HG03442 (cell line): ENCODE results near the gene KMT2D.

Source experiments
- ATAC-seq: cut with Tn5 transposase; IDR thresholded peaks from one replicate; pipeline ENCODE4 v1.9.1; 2021; ENCODE audit warnings: mild to moderate bottlenecking, moderate library complexity; ENCODE audit not compliant: unreplicated experiment

Gene KMT2D

GRCh38 chr12:49036029-49036428 is 24.6 kb downstream of the KMT2D start:
- ATAC-seq: no peak

GRCh38 chr12:49034286-49034622 is 26.3 kb downstream of the KMT2D start:
- no peak for ATAC-seq

- no peak for ATAC-seq
Measured at GRCh38 chr12:49033611-49034285, 26.8 kb downstream of the KMT2D start.

DNA sequence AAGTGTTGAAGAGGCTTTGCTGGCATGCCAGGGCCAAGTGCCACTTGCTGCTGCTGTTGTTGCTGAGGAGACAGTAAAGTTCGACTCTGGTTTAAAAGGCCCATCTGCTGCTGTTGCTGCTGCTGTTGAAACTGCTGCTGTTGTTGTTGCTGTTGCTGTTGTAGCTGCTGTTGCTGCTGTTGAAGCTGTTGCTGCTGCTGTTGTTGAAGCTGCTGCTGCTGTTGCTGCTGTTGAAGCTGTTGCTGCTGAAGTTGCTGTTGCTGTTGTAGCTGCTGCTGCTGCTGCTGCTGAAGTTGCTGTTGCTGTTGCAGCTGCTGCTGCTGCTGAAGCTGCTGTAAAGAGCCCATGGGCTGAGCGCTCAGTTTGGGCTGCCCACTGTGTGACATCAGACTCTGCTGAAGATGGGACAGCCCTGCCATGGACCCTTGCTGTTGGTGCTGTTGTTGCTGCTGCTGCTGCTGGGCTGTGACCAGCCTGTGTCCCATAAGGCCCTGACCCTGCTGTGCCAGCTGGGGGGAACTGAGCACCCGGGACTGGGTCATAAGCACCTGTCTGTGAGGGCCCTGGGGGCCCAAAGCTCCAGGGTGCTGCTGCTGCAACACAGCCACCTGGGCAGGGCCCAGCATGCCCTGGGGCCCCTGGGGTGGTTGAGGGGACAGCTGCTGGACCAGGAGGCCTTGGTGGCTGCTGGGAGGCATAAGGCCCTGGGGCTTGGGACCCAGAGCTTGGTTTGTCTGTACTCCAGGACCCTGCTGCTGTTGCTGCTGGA is 27.7 kb downstream of the KMT2D start:
- no peak for ATAC-seq

DNA sequence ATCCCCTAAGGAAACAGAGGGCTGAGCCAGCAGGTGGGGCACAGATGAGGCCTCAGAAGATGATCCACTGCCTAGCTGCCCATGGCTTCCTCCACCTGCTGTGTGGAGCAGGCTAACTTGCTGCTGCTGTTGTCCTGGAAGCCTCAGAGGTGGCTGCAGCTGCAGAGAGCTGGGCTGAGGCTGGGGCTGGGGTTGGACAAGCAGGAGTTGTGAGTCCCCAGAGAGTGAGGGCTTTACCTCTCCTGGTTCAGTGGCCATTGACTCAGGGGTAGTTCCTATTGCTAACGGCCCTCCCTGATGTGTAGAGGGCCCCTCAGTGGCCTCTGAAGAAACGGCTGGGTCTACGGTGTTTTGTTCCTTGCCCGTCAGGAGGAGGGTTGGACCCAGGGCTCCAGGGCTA is 28.3 kb downstream of the KMT2D start:
- ATAC-seq: no peak

DNA sequence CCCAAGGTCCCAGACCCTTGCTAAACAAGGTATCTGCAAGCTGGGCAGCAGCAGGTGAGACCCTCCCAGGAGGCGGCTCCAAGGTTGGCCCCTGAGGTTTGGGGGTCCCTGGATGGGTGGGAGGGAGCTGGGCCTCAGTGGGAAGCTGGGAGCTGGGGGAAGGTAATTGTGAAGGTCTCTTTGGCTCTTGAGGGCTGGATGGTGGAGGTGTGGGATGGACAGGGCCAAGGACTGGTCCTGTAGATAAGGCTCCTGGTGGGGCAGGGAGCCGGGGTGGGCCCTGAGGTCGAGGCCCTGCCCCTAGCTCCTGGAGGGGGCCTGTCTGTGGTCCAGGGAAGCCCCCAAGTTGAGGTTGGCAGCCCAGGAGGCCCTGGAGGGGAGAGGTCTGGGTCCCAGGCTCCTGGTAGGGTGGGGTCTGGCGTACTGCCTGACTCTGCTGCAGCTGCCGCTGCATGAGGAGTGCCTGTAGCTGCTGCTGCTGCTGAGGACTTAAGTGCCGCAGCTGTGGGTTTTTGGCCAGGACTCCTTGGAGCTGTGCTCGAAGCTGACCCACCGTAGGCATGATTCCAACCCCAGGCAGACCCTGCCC is 28.9 kb downstream of the KMT2D start:
- ATAC-seq: no peak

DNA sequence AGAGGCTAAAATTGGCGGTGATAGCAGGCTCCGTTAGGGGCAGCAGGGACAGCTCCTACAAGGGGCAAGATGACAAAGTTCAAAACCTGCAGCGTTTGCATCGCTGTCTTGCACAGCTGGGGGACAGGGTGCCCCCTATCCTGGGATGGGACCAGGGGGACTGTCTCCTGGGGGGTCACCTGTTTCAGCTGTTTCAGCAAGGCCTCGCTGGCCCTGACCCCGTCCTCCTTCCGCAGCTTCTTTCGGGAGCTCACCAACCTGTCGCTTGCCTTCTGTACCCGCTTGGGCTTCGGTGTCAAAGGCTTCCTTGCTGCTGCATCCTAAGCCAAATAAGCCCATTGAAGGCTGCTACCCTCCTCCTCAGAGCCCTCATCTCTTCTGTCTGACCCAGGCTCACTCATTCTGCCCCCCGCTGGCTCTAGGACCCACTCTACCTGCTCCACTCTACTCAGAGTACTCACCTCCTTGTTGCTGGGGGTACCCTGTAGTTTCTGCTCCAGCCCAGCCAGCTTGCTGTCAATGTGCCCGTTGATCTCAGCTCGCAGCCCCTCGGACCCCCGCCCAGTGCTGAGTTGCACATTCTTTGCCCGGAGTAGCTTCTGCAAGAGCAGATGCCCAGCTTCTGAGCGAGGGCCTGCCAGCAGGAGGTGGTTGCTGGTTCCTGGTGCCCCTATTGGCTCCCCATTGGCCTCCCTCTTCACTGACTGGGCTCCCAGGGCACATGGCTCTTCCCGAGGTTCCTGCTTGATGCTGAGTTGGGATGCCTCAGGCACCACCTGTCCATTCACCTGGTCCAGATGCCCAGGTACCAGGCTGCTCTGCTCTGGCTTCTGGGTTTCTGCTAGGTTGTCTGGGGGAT is 29.7 kb downstream of the KMT2D start:
- ATAC-seq: no peak

- ATAC-seq: no peak
Measured at GRCh38 chr12:49030119-49030518, 30.5 kb downstream of the KMT2D start.

DNA sequence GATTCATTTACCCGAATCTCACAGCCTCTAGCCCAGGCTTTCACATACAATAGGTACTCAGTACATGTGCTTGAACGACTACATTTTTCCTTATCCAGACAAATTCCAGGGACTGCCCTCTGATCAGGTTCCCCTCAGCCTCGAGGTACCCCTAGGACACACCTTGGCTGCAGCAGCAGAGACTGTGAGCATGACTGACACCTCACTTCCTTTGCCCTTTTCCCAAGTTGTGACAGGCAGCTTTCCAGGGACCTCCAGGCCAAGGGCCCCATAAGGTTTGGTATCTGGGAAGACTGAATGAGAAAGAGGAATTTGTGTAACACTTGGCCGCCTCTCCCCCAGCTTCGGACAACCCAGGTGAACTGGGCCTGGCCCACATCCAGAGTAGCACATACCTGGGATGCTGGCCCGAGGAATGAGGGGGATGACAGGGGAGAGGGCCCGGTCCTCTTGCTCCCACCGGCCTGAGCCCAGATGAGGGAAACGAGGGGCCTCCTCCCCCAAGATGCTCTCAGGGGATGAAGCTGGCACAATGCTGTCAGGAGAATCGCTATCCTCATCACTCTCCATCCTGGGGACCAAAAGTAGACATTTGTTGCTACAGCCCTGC is 31.8 kb downstream of the KMT2D start:
- ATAC-seq: no peak

GRCh38 chr12:49027846-49028555 is 32.6 kb downstream of the KMT2D start:
- ATAC-seq: no peak

DNA sequence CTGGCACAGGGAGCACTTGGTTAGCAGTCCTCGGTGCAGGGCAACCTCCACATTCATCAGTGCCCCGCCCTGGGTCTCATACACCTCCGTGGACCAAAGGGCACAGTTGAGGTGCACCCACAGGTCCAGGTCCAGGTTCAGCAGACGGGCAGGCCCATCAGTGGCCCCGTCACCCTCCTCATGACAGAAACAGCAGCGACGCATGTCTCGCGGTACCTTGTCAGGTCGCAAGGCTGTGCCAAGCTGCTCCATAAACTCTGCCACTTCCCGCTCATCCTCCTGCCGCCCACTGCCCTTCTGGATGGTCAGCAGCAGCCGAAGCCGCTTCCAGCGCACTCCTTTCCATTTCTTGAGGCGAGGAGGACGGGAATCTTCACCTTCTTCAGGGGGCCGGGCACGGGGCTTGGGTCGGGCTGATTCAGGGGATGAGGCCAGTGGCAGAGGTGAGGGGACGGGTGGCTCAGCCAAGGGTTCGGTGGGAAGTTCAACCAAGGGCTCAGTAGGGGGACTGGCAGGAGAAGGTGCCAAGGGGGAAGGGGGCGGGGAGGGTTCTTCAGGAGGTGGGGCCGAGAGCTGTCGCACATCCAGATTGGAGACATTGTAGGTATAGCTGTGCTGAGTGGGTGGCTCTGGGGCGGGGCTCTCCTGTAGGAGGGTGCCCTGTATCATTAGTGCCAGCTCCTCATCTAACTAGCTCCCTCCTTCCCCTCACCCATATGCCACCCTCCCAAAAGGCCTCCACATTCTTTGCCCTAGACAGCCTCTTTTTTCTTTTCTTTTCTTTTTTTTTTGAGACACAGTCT is 33.7 kb downstream of the KMT2D start:
- ATAC-seq: no peak

GRCh38 chr12:49026101-49026500 is 34.5 kb downstream of the KMT2D start:
- ATAC-seq: no peak

- no peak for ATAC-seq
Measured at GRCh38 chr12:49025463-49025862, 35.1 kb downstream of the KMT2D start.

- ATAC-seq: no peak
Measured at GRCh38 chr12:49024543-49024942, 36.1 kb downstream of the KMT2D start.

- ATAC-seq: no peak
Measured at GRCh38 chr12:49023812-49024211, 36.8 kb downstream of the KMT2D start.

DNA sequence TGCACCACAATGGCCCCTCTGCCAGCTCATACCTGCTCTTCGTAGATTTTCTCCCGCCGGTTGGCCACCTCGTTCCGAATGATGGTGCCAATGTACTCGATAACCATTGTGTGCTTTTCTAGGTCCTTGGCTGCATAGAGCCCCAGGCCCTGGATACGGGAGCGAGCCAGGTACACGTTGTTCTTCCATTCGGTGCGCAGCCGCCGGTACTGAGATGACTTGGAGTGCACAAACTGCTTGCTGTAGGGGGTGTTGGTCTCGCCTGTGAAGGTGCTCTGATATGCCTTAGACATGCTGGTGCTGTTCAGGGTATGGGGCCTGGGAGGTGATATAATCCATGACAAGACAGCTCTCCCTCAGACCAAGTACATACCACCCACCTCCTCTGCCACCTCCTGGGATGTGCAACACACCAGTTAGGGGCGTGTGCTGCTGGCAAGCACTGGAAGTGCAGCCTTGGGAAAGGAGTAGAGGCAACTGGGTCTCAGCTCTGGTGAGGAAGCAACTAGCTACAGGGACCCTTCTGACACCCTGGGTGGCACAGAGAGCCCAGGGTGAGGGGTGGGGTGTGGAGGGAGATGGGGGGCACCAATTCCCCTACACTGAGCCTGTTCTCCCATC is 37.9 kb downstream of the KMT2D start:
- no peak for ATAC-seq

GRCh38 chr12:49021292-49021915 is 39.2 kb downstream of the KMT2D start:
- no peak for ATAC-seq

- ATAC-seq: no peak
Measured at GRCh38 chr12:49020441-49020840, 40.2 kb downstream of the KMT2D start.
